Left ventricle myocardium inferior (tissue), 1 donor: Measurements from ENCODE around the gene LIPC. TPM values are rescaled to one million over a fixed set of nuclear protein-coding genes. Genes with fewer than 3 reads are reported as not detected.

Experiments
- DNase-seq: peaks from one replicate; pipeline ENCODE4 v3.0.0-alpha.2; 2020
- H3K27ac ChIP-seq: fragments of 200-600 bp; replicated peaks from 2 replicates; pipeline ENCODE4 v1.8.0; 2021
- H3K27me3 ChIP-seq: fragments of 200-600 bp; 2 replicates; pipeline ENCODE4 v1.8.0; 2021; ENCODE audit warnings: low read depth
- H3K36me3 ChIP-seq: fragments of 200-600 bp; 2 replicates; pipeline ENCODE4 v1.8.0; 2021
- H3K4me1 ChIP-seq: fragments of 200-600 bp; 2 replicates; pipeline ENCODE4 v1.8.0; 2021
- H3K4me3 ChIP-seq: fragments of 200-600 bp; 2 replicates; pipeline ENCODE4 v1.8.0; 2021; ENCODE audit warnings: mild to moderate bottlenecking, moderate library complexity
- H3K9me3 ChIP-seq: fragments of 200-600 bp; replicated peaks from 2 replicates; pipeline ENCODE4 v1.8.0; 2021
- CTCF ChIP-seq: fragments of 200-600 bp; IDR thresholded peaks from 2 replicates; pipeline ENCODE4 v1.8.0; 2021; ENCODE audit warnings: antibody characterized with exemption, mild to moderate bottlenecking, borderline replicate concordance
- intact Hi-C: fragments of 100-400 bp; cut with micrococcal nuclease; formaldehyde crosslinking; loops from one replicate; pipeline ENCODE4 v1.11.0; 2022
- total RNA-seq: library from RNA; stranded (reverse); fragmentation: NEBNext Ultra II Directional; extraction: Animal tissue kit (Norgen Biotek cat#: 25700); gene quantifications from one replicate; pipeline ENCODE4 v1.2.1, GENCODE V29; 2021
- donor health status: DM: no; HTN: yes; CAD: no; lungs with severe emphysema.

The LIPC gene
- total RNA-seq, 1 donor from 2014 or later = 1.5 TPM

GRCh38 chr15:58419803-58420524, 11.8 kb upstream of the LIPC start:
- H3K9me3 ChIP-seq = peaks cover 6% of the 10 kb centered on the region
- no peak overlapping the region for H3K4me3 ChIP-seq
- no peak for DNase-seq
- no peaks in the 10 kb centered on the region for H3K27me3 ChIP-seq
- H3K36me3 ChIP-seq = no peaks in the 10 kb centered on the region
- H3K4me1 ChIP-seq = peaks cover 2% of the 10 kb centered on the region
- no peak overlapping the region for H3K27ac ChIP-seq
- TF ChIP-seq CTCF = no peak
- intact Hi-C loops = no loop called here

- TF ChIP-seq CTCF = no peak
- Histone ChIP-seq H3K4me1 (peaks cover 8% of the 10 kb centered on the region), H3K36me3 (no peaks in the 10 kb centered on the region), H3K9me3 (peaks cover 6% of the 10 kb centered on the region), H3K27me3 (no peaks in the 10 kb centered on the region), H3K4me3 (no peak overlapping the region), H3K27ac (no peak overlapping the region)
- intact Hi-C loops = no loop called here
- no peak for DNase-seq
These were observed 11.2 kb upstream of the LIPC start for GRCh38 chr15:58420579-58421043.

GRCh38 chr15:58423205-58423604, 8.6 kb upstream of the LIPC start:
- no peaks in the 10 kb centered on the region for H3K36me3 ChIP-seq
- no peaks in the 10 kb centered on the region for H3K27me3 ChIP-seq
- no peak for TF ChIP-seq CTCF
- no peak overlapping the region for H3K27ac ChIP-seq
- H3K4me1 ChIP-seq = peaks cover 16% of the 10 kb centered on the region
- H3K4me3 ChIP-seq = no peak overlapping the region
- no peak for DNase-seq
- no peaks in the 10 kb centered on the region for H3K9me3 ChIP-seq
- intact Hi-C loops = no loop called here

- no peak overlapping the region for H3K4me3 ChIP-seq
- H3K4me1 ChIP-seq = peaks cover 16% of the 10 kb centered on the region
- no peak for TF ChIP-seq CTCF
- no peak overlapping the region for H3K27ac ChIP-seq
- H3K36me3 ChIP-seq = no peaks in the 10 kb centered on the region
- no peaks in the 10 kb centered on the region for H3K27me3 ChIP-seq
- DNase-seq = no peak
- intact Hi-C loops = no loop called here
- H3K9me3 ChIP-seq = no peaks in the 10 kb centered on the region
These were observed 7.8 kb upstream of the LIPC start for GRCh38 chr15:58423831-58424608.

GRCh38 chr15:58424722-58425121, 7.1 kb upstream of the LIPC start:
- H3K36me3 ChIP-seq = no peaks in the 10 kb centered on the region
- DNase-seq = no peak
- no peaks in the 10 kb centered on the region for H3K9me3 ChIP-seq
- H3K4me3 ChIP-seq = no peak overlapping the region
- peaks cover 16% of the 10 kb centered on the region for H3K4me1 ChIP-seq
- no peak for TF ChIP-seq CTCF
- H3K27me3 ChIP-seq = no peaks in the 10 kb centered on the region
- no peak overlapping the region for H3K27ac ChIP-seq
- intact Hi-C loops = no loop called here
